Measurements from ENCODE around the gene RNF181. TPM values are rescaled to one million over a fixed set of nuclear protein-coding genes. Genes with fewer than 3 reads are reported as not detected.
"Not testable (repeated sequence)": the region's sequence is repeated elsewhere in the genome, so short reads cannot be mapped to it uniquely, and the experiment has no call there.

The RNF181 gene
- polyA plus RNA-seq, 4 donors = 72.7 to 135 (median 132) TPM

DNA sequence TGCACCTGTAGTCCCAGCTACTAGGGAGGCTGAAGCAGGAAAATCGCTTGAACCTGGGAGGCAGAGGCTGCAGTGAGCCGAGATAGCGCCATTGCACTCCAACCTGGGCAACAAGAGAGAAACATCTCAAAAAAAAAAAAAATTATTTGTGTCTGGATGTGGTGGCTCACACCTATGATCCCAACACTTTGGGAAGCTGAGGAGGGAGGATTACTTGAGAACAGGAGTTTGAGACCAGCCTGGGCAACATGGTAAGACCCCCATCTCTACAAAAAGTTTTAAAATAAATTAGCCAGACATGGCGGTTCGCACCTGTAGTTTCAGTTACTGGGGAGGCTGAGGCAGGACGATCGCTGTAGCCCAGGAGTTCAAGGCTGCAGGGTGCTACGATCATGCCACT, 19.8 kb upstream of the RNF181 start:
- no peak for DNase-seq (ENCODE audit: low read depth in 4 of 4, low spot score in 3 of 4)

DNA sequence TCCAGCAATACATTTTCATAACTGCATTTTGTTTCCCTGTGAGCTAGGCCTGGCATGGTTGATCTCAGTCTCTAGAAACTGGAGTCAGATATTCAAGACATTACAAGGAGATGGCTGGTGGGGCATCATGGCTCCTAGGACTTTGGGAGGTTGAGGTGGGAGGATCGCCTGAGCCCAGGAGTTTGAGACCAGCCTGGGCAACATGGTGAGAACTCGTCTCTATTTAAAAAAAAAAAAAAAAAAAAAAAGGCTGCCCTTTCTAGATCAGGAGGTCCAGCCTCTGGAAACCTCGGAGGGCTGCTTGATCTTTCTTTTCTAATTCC, 18.5 kb upstream of the RNF181 start:
- no peak for DNase-seq (ENCODE audit: low read depth in 4 of 4, low spot score in 3 of 4)

DNA sequence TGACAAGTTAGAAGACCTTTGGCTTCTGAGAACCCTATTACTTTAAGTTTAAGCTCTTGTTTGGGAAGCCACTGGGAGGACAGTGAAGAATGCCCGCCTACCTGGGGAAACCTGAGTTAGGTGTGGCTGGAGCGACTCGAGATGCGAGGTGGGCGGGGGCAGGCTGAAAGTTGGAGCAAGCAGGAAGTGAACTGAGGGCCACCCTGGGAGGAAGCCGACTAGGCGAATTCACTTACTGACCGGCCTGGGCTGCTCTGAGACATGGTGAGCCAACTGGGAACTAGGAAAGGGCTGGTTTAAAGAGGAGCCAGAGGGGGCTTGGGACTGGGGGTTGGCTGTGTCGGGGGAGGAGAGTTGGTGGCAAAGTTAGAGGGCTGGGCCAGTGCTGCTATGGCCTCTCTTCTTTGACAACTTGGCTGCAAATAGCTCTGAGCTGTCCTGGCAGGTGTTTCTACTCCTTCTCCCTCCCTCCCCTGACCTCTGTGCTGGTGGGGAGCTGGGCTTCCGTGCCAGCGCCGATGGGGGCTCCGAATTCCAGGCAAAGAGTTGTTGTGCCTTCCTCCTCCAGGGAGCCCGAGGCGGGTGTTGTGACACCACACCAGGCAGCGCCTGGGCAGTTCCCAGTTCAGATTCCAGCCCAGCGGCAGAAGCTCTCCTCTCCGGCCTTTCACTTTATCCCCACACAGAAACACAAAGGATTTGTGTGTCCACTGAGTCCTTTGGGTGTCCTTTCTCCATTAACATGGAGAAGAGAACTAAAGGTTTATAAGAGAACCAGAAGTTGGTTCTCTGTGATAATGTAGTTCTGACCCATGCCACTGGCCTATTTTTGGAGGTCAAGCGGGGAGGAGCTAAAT, 17.9 kb upstream of the RNF181 start, which contains the start of gene VAMP8:
TSS of gene VAMP8 (plus strand) at position 201 of the 857 bp plus-strand sequence. CDS start at position 262, 61 bp downstream.
- DNase-seq (ENCODE audit: low read depth in 4 of 4, low spot score in 3 of 4) = no peak

DNA sequence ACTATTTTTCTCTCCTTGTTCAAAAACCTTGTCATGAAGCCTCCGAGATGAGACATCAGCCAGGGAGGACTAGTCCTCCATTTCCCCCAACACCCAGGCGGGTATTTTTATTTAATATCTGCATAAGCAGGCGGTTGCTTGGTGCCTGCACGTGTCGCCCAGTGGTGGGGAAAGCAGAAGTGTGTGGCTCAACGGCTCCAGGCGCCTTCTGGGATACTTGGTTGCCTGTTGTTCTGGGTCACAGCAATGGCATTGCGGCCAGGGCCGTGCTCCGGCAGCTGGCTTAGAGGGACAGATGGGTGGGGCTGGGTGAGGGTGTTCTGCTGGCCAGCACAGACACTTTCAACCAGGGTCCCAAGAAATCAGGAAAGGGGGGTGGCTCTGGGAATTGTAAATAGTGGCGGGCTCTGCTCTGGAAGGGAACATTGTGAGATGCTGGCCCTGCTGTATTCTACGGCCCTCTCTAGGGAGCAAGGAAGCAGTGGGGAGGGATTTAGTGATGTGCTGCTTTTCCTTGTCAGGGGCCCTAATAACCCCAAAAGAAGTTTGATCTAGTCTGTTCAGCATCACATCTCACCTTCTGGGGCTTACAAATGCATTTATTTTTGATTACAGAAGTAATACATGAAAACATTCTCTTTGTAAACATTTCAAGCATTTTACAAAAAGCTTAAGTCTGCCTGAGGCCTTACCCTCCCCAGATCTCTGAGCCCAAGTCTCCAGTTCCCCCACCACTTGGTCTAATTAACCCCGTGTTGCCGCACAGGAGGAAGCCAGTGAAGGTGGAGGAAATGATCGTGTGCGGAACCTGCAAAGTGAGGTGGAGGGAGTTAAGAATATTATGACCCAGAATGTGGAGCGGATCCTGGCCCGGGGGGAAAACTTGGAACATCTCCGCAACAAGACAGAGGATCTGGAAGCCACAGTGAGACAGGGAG, 17.0 kb upstream of the RNF181 start:
- no peak for DNase-seq (ENCODE audit: low read depth in 4 of 4, low spot score in 3 of 4)

GRCh38 chr2:85579266-85579935, 16.1 kb upstream of the RNF181 start:
- peak in 1 of 4 donors; percentile 24 for DNase-seq (ENCODE audit: low read depth in 4 of 4, low spot score in 3 of 4)

DNA sequence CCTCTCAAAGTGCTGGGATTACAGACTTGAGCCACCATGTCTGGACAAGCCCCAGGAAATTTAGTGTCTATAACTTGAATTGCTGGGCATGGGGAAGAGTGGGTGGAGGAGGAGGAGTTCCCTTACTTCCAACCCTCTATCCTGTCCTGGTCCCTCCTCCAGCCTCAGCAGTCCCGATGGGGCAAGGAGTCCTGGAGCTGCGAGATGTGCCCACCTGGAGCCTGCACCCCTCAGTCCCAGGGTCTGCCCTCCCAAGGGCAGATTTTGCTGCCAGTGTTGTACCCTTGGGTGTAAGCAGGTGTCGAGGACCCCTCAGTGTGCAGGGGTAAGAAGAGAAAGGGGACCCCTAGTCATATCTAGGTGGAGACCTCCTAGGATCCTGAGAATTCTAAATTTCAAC, 15.3 kb upstream of the RNF181 start:
- DNase-seq (ENCODE audit: low read depth in 4 of 4, low spot score in 3 of 4) = no peak

GRCh38 chr2:85582492-85582891, 13.1 kb upstream of the RNF181 start:
- DNase-seq (ENCODE audit: low read depth in 4 of 4, low spot score in 3 of 4) = no peak

- no peak for DNase-seq (ENCODE audit: low read depth in 4 of 4, low spot score in 3 of 4)
These were observed 11.7 kb upstream of the RNF181 start for GRCh38 chr2:85583667-85584353.

DNA sequence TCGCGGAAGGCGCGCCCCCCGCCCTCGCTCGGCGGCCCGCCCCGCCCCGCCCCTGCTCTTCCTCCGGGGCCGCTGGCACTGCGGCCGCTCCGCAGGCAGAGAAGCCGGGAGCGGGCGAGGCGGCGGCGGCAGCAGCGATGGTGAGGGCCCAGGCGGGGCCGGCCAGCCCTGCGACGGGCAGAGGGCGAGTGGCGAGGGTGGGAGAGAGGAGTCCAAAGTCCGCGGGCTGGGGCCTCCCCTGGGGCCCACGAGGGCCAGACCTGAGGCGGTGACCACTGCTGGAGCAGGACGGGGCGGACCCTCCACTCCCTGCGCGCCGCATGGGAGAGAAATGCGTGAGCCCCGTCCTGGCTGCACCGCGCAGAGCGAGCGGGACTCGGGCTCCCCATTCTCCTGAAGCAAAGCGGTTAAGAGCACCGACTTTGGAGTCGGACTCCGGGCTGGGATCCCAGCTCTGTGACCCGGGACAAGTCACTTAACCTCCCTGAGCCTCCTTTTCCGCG, 11.1 kb upstream of the RNF181 start, which contains the start of gene VAMP5:
TSS of gene VAMP5 (plus strand) at position 78 of the 503 bp plus-strand sequence. CDS start at position 138, 60 bp downstream.
- no peak for DNase-seq (ENCODE audit: low read depth in 4 of 4, low spot score in 3 of 4)

DNA sequence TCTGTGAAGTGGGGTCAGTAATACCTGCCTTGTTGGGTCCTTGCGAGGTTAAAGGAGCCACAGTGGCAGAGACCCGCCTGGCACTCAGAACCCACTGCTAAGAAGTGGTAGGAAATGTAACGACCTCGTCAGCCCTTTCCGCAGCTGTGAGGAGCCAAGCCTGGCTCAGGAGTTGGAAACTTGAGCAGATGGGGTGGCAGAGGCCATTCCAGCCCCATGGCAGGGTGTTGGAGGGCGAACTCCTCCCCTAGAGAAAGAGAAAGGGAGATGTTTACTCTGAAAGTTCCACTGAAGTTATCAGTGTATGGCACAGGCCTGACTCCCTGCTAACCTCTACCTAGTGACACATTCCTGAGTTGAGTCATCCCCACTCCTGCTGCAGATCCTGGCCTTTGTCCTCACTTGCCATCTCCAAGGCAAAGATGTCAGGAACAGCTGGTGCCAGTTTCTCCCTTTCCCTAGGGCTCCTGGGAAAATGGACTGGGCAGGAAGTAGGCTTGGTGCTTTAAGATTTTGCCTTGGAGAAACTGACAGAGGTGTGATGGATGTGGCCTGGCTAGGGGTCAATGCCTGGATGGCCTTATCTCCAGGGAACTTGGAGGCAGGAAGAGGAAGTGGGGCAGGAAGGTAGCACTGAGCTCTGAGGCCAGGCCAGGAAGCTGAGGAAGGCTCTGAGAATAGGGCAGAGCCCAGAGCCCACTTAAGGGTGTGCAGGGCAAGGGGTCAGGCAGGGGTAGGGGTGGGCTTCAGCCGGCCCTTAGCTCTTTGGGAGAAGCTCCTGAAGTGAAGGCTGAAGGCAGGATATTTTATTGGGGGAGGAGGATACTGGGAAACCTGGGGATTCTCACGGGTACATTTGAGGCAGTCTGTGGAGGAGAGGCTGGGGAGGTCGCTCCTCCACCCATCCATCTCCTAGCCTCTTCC, 10.4 kb upstream of the RNF181 start:
- peak in 1 of 4 donors; percentile 59 for DNase-seq (ENCODE audit: low read depth in 4 of 4, low spot score in 3 of 4)

DNA sequence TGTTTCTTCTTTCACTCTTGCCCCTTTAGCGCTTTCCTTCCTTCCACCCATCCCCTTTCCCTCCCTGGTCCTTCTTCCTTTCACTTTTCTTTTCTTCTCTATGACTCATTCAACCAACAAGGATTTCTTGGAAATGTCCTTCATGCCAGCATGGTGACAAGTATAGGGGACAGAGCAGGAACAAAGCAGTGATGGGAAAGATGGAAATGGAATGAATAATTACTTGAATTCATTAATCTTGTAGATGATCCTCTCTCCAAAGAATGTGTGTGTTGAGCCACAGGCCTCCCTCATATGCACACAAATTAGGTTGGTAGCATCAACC, 9.8 kb upstream of the RNF181 start:
- DNase-seq (ENCODE audit: low read depth in 4 of 4, low spot score in 3 of 4) = no peak

DNA sequence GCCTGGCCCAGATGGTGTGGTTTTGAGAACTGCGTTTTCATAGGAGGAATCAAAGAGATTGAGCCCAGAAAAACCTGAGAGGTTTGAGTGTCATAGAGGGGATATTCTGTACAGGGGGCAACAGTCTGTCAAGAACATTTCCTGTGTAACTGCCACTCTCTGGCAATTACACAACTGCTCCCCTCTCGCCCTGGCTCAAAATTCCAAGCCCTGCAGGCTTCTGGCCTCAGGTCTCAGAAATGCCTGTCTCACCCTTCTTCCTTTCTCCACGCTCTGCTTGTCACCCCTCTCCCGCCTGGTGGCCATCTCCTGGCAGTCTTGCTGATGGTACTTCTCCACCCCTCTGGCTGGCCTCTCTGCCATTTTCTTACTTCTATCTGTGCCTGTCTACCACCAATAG, 7.3 kb upstream of the RNF181 start:
- no peak for DNase-seq (ENCODE audit: low read depth in 4 of 4, low spot score in 3 of 4)

DNA sequence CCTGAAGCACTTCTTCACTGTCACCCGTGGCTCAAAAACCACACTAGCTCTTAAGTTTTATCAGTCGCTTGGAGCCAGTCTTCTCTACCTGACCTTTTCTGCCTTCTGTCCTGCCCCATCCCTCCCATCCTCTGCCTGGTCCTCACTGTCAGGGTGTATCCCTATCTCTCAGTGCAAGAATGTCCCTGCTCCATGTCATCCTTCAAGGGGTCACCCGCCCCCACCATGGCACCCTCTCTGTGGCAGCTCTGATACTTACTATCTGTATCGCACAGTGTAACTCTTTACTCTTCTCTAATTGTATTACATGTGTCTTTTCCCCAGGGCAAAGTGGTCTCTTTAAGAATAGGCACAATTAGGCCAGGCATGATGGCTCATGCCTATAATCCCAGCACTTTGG, 6.9 kb upstream of the RNF181 start:
- no peak for DNase-seq (ENCODE audit: low read depth in 4 of 4, low spot score in 3 of 4)

GRCh38 chr2:85589181-85589580, 6.4 kb upstream of the RNF181 start:
- DNase-seq (ENCODE audit: low read depth in 4 of 4, low spot score in 3 of 4) = no peak

DNA sequence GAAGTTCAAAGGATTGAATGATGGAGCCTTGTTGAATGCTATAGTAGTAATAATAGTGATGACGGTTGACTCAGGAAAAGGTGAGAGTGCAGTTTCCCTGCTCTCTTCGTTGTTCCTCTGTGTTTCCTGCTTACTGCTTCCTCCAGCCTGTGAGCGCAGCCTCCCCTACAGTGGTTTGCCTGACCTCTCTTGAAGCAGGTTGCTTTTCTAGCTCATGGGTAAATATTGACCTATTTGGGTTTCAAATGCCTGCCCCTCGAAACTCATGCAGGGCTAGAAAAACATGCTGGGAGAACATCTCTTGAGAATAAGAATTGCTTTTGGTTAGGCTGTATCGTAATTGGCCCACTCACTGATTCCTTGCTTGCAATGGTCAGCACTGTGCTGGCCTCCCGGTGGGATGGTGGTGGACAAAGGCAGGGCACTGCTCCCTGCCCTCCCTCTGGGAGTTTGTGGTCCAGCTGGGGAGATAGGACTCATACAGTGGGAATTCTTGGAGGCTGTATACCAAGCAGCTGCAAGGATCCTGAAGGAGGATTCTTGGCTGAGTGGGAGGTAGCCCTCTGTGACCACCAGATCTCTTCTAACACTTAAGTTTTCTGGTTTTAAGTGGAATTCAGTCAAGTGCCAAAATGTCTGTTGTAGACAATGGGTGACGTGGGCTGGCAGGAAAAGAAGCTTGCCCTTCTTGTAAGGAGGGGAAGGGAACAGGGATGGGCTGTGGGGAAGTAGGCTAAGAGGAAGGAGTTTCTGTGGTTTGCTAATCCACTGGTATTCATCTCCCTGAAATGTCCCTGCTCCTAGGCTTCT, 5.4 kb upstream of the RNF181 start:
- no peak for DNase-seq (ENCODE audit: low read depth in 4 of 4, low spot score in 3 of 4)

DNA sequence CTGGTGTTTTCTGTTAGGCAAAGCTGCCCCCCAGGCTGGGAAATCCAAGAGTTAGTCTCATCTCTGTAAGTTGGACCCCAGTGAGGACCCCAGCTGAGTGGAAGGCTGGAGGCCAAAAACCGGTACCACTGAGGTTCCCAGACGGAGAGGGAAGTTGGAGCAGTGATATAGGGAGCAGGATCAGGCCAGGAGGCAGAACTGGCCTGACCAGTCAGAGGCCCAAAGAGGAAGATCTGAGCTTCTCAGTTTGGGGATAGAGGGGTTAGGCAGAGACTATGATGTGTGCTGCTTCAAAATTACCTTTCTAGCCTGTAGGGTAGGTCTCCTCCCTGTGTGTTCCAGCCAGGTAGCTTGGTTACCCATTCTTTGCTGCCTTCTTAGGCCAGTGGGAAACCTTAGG, 4.6 kb upstream of the RNF181 start:
- no peak for DNase-seq (ENCODE audit: low read depth in 4 of 4, low spot score in 3 of 4)

- DNase-seq (ENCODE audit: low read depth in 4 of 4, low spot score in 3 of 4) = no peak
These were observed 4.0 kb upstream of the RNF181 start for GRCh38 chr2:85591563-85591962.

- DNase-seq (ENCODE audit: low read depth in 4 of 4, low spot score in 3 of 4) = not testable (repeated sequence)
These were observed 3.2 kb upstream of the RNF181 start for GRCh38 chr2:85592299-85592698.

Data from left renal pelvis (tissue), 4 donors.